Activated naive CD4-positive, alpha-beta T cell treated with Interleukin-2 at 50 U/mL for 16 hours (primary cell): Measurements from ENCODE around the gene TEAD3.

ENCODE experiments used
- DNase-seq: peaks from one replicate; pipeline ENCODE4 v3.0.0-alpha.2; 2020

The TEAD3 gene

GRCh38 chr6:35490821-35491557 is 5.9 kb downstream of the TEAD3 start:
- no peak for DNase-seq

GRCh38 chr6:35489995-35490791 is 6.7 kb downstream of the TEAD3 start:
- no peak for DNase-seq

- DNase-seq: no peak
These were observed 7.8 kb downstream of the TEAD3 start for GRCh38 chr6:35489066-35489465.

- no peak for DNase-seq
These were observed 8.4 kb downstream of the TEAD3 start for GRCh38 chr6:35488517-35488862.

- DNase-seq: no peak
These were observed 9.0 kb downstream of the TEAD3 start for GRCh38 chr6:35487658-35488516.

GRCh38 chr6:35486005-35486925 is 10.6 kb downstream of the TEAD3 start:
- DNase-seq: no peak

- no peak for DNase-seq
These were observed 11.4 kb downstream of the TEAD3 start for GRCh38 chr6:35485402-35485877.

GRCh38 chr6:35484921-35485392 is 11.9 kb downstream of the TEAD3 start:
- no peak for DNase-seq

GRCh38 chr6:35483893-35484645 is 12.8 kb downstream of the TEAD3 start:
- DNase-seq: no peak

GRCh38 chr6:35483490-35483889 is 13.4 kb downstream of the TEAD3 start:
- DNase-seq: no peak

- no peak for DNase-seq
These were observed 13.8 kb downstream of the TEAD3 start for GRCh38 chr6:35483062-35483461.

GRCh38 chr6:35481226-35481625 is 15.7 kb downstream of the TEAD3 start:
- DNase-seq: no peak

GRCh38 chr6:35480176-35480575 is 16.7 kb downstream of the TEAD3 start:
- no peak for DNase-seq

GRCh38 chr6:35478259-35478658 is 18.6 kb downstream of the TEAD3 start:
- DNase-seq: no peak

GRCh38 chr6:35477551-35478179 is 19.2 kb downstream of the TEAD3 start:
- no peak for DNase-seq

GRCh38 chr6:35477028-35477427 is 19.9 kb downstream of the TEAD3 start:
- DNase-seq: no peak

GRCh38 chr6:35476004-35476403 is 20.9 kb downstream of the TEAD3 start:
- no peak for DNase-seq

GRCh38 chr6:35475573-35475972 is 21.3 kb downstream of the TEAD3 start:
- DNase-seq: no peak

- DNase-seq: peak; percentile 3
These were observed 21.8 kb downstream of the TEAD3 start for GRCh38 chr6:35474942-35475570.
